ENCODE data around the gene NFIC.
"Not testable (repeated sequence)": the region's sequence is repeated elsewhere in the genome, so short reads cannot be mapped to it uniquely, and the experiment has no call there.

NFIC gene

GRCh38 chr19:3392480-3392879 lies 26.1 kb downstream of the NFIC start:
- no peak for DNase-seq (ENCODE audit: low read depth in 2 of 2)
- no peak overlapping the region for H3K4me3 ChIP-seq (replicated peaks in 1 of 2; ENCODE audit: low read depth in 2 of 2, low read length in 2 of 2)
- no peak for TF ChIP-seq CTCF (IDR thresholded peaks at IDR 0.05; ENCODE audit: low read depth, low read length)

GRCh38 chr19:3396881-3397265 lies 30.5 kb downstream of the NFIC start:
- no peak for TF ChIP-seq CTCF (IDR thresholded peaks at IDR 0.05; ENCODE audit: low read depth, low read length)
- DNase-seq (ENCODE audit: low read depth in 2 of 2), result no peak
- H3K4me3 ChIP-seq (replicated peaks in 1 of 2; ENCODE audit: low read depth in 2 of 2, low read length in 2 of 2), result no peak overlapping the region

- H3K4me3 ChIP-seq (replicated peaks in 1 of 2; ENCODE audit: low read depth in 2 of 2, low read length in 2 of 2), result no peak overlapping the region
- no peak for DNase-seq (ENCODE audit: low read depth in 2 of 2)
- no peak for TF ChIP-seq CTCF (IDR thresholded peaks at IDR 0.05; ENCODE audit: low read depth, low read length)
Measured at GRCh38 chr19:3397266-3398022, 31.1 kb downstream of the NFIC start.

GRCh38 chr19:3398114-3398899 lies 31.9 kb downstream of the NFIC start:
- TF ChIP-seq CTCF (IDR thresholded peaks at IDR 0.05; ENCODE audit: low read depth, low read length), result no peak
- peak in 1 of 2 donors; percentile 49 for DNase-seq (ENCODE audit: low read depth in 2 of 2)
- no peak overlapping the region for H3K4me3 ChIP-seq (replicated peaks in 1 of 2; ENCODE audit: low read depth in 2 of 2, low read length in 2 of 2)

GRCh38 chr19:3398900-3399278 lies 32.5 kb downstream of the NFIC start:
- TF ChIP-seq CTCF (IDR thresholded peaks at IDR 0.05; ENCODE audit: low read depth, low read length), result no peak
- no peak for DNase-seq (ENCODE audit: low read depth in 2 of 2)
- H3K4me3 ChIP-seq (replicated peaks in 1 of 2; ENCODE audit: low read depth in 2 of 2, low read length in 2 of 2), result no peak overlapping the region

- not testable (repeated sequence) for DNase-seq (ENCODE audit: low read depth in 2 of 2); H3K4me3 ChIP-seq (replicated peaks in 1 of 2; ENCODE audit: low read depth in 2 of 2, low read length in 2 of 2)
Measured at GRCh38 chr19:3399311-3399710, 32.9 kb downstream of the NFIC start.

GRCh38 chr19:3401004-3401768 lies 34.8 kb downstream of the NFIC start:
- no peak overlapping the region for H3K4me3 ChIP-seq (replicated peaks in 1 of 2; ENCODE audit: low read depth in 2 of 2, low read length in 2 of 2)
- no peak for TF ChIP-seq CTCF (IDR thresholded peaks at IDR 0.05; ENCODE audit: low read depth, low read length)
- no peak for DNase-seq (ENCODE audit: low read depth in 2 of 2)

All from cardiac fibroblast (primary cell).